Thyroid gland (tissue), 4 donors: ENCODE results near the gene SPATS1. TPM values are rescaled to one million over a fixed set of nuclear protein-coding genes. Genes with fewer than 3 reads are reported as not detected.

Experiments
- DNase-seq, 2 donors: peaks; one replicate each; pipeline ENCODE4 v3.0.0-alpha.2; 2019
- H3K27ac ChIP-seq, 3 donors: fragments of 200-600 bp; sonication (generic); 1 replicate in 2 of 3; 2 replicates in 1 of 3; pipeline ENCODE4 v1.5.1; 2016 to 2019; ENCODE audit warnings: mild to moderate bottlenecking in 1 of 3, moderate library complexity in 1 of 3
- H3K27me3 ChIP-seq: fragments of 200-600 bp; sonication (generic); one replicate; pipeline ENCODE4 v1.5.1; 2019
- H3K36me3 ChIP-seq, 2 donors: fragments of 200-600 bp; sonication (generic); one replicate each; pipeline ENCODE4 v1.5.1; 2016 to 2019
- H3K4me1 ChIP-seq, 2 donors: fragments of 200-600 bp; sonication (generic); one replicate each; pipeline ENCODE4 v1.5.1; 2017 to 2019
- H3K4me3 ChIP-seq, 3 donors: fragments of 200-600 bp; sonication (generic); replicated peaks in 1 of 3; 1 replicate in 2 of 3; 2 replicates in 1 of 3; pipeline ENCODE4 v1.5.1; 2016; ENCODE audit warnings: mild to moderate bottlenecking in 1 of 3
- H3K9me3 ChIP-seq: fragments of 200-600 bp; sonication (generic); one replicate; pipeline ENCODE4 v1.5.1; 2017
- POLR2A ChIP-seq, 2 donors: fragments of 450-650 bp; IDR thresholded peaks; one replicate each; pipeline ENCODE4 v1.6.1; 2017; ENCODE audit warnings: antibody characterized with exemption in 2 of 2, mild to moderate bottlenecking in 2 of 2, moderate library complexity in 1 of 2
- WGBS, 2 donors: methylation state at CpG; one replicate each; pipeline ENCODE4 v1.1.5; 2017; 5-methylcytosine and 5-hydroxymethylcytosine counted together
- intact Hi-C: fragments of 100-400 bp; cut with DNase I; formaldehyde crosslinking; loops from one replicate; pipeline ENCODE4 v1.15.1; 2023
- total RNA-seq, 4 donors: library from RNA; depleted of rRNA; stranded (reverse); fragments of >200 nt; gene quantifications; one replicate each; pipeline ENCODE4 v1.2.3, GENCODE V29; 2016
- TF ChIP-seq, protein P1 (sequence below), 6 experiments: fragments of 200-600 bp in 3 of 6; fragments of 450-650 bp in 3 of 6; sonication (generic) in 3 of 6; IDR thresholded peaks; one replicate each; pipeline ENCODE4 v1.5.1; 2016 to 2019; ENCODE audit warnings: antibody characterized with exemption in 6 of 6, mild to moderate bottlenecking in 2 of 6, inconsistent platforms in 1 of 6, moderate library complexity in 1 of 6

Gene SPATS1
- total RNA-seq: not detected

DNA sequence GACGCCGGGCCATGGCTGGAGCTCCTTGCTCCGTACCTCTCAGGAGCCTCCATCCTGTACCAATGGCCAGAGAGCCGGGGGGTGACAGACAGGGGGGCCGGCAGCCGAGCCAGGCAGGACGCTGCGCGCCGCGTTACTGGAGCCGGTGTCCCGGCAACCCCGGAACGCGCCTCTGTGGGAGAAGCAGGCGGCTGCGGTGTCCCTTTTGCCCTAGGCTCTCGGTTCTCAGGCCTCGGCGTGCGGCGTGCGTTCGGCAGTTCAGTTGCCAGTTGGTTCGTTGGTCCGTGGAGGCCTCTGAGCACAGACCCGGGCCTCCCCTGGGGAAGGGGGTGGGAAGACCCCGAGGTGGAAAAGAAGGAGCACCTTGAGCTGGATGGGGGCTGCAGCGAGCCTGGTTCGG lies at the start of gene SPATS1:
TSS of gene SPATS1 (plus strand) at position 162 of the 400 bp plus-strand sequence. CDS start 446 bp downstream, outside the sequence.
- H3K9me3 ChIP-seq: no peaks in the 10 kb centered on the region
- TF ChIP-seq POLR2A (IDR thresholded peaks at IDR 0.05): no peak
- TF ChIP-seq, protein P1, sequence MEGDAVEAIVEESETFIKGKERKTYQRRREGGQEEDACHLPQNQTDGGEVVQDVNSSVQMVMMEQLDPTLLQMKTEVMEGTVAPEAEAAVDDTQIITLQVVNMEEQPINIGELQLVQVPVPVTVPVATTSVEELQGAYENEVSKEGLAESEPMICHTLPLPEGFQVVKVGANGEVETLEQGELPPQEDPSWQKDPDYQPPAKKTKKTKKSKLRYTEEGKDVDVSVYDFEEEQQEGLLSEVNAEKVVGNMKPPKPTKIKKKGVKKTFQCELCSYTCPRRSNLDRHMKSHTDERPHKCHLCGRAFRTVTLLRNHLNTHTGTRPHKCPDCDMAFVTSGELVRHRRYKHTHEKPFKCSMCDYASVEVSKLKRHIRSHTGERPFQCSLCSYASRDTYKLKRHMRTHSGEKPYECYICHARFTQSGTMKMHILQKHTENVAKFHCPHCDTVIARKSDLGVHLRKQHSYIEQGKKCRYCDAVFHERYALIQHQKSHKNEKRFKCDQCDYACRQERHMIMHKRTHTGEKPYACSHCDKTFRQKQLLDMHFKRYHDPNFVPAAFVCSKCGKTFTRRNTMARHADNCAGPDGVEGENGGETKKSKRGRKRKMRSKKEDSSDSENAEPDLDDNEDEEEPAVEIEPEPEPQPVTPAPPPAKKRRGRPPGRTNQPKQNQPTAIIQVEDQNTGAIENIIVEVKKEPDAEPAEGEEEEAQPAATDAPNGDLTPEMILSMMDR (IDR thresholded peaks at IDR 0.05): no peak

GRCh38 chr6:44292661-44293365 lies 49.6 kb upstream of the SPATS1 start:
- WGBS, 2 donors: 80 to 89% methylated on average over 4 of the region's 4 CpGs
- DNase-seq: no peak
- Histone ChIP-seq H3K4me3 (no peak overlapping the region), H3K27me3 (peaks cover 17% of the 10 kb centered on the region), H3K4me1 (peaks cover 6 to 10% of the 10 kb centered on the region in 2 donors), H3K36me3 (no peaks in the 10 kb centered on the region), H3K9me3 (no peaks in the 10 kb centered on the region), H3K27ac (no peak overlapping the region)
- TF ChIP-seq, protein P1 (IDR thresholded peaks at IDR 0.05): no peak
- TF ChIP-seq POLR2A (IDR thresholded peaks at IDR 0.05): no peak
- intact Hi-C loops: no loop called here

More for the DNA sequence above, at the start of gene SPATS1:
- no peaks in the 10 kb centered on the region for H3K27me3 ChIP-seq
- H3K4me1 ChIP-seq: peaks cover 0 to 5% of the 10 kb centered on the region in 2 donors
- no peak within 1 kb of the TSS for H3K27ac ChIP-seq
- peak; percentile 6 to 10 for DNase-seq
- intact Hi-C loops: no loop called here
- H3K36me3 ChIP-seq: no peaks in the 10 kb centered on the region
- H3K4me3 ChIP-seq: no peak within 1 kb of the TSS
- 4 to 13% methylated on average over 5 to 22 of the region's 31 CpGs for WGBS, 2 donors

DNA sequence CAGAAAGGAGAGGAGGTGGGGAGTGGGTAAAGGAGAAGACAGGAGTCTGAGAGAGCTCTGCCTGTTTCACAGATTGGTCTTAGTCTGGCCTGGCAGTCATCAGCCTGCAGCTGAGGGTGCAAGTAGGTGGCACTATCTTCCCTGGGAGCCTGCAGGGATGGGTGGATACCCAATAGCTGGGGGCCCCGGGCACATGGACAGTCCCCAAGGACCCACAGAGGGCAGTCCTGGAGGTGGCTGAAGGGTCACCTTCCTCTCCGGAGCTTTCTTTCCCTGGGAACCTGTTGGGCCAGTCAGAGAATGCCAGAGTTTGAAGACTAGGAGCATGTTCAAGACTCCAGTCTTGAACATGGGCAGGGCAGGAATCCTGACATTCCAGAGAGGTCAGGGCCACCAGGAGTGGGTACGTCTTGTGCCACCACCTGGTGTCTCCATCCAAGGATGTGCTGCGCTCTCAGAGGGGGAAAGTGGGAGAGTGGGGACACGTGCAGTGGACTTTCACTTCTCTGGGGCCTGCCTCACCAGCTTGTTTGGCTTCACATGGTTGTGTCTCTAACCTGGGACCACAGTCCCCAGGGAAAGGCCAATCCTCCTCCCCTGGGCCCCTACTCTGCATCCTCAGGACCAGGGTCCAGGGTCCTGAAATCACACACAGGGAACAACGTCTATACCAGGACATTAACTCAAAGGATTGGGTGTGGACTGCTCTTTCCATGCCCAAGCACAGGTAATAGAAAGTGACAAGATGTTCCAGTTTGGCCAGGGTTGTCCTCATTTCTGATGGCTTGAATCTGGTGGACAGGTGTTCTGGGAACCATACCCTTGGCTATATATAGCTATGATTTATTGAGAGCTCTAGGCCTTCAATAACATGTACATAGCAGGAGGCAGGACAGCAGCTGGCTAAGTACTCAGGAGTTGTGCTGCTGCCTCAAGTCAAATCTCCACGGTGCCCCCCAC lies 47.3 kb upstream of the SPATS1 start:
- peaks cover 6 to 12% of the 10 kb centered on the region in 2 donors for H3K4me1 ChIP-seq
- H3K4me3 ChIP-seq: no peak overlapping the region
- no peak for DNase-seq
- H3K27me3 ChIP-seq: peaks cover 17% of the 10 kb centered on the region
- H3K36me3 ChIP-seq: peaks cover 0 to under 1% of the 10 kb centered on the region in 2 donors
- WGBS, 2 donors: 64 to 67% methylated on average over 6 to 7 of the region's 7 CpGs
- TF ChIP-seq, protein P1 (IDR thresholded peaks at IDR 0.05): no peak
- TF ChIP-seq POLR2A (IDR thresholded peaks at IDR 0.05): no peak
- intact Hi-C loops: no loop called here
- no peak overlapping the region for H3K27ac ChIP-seq
- H3K9me3 ChIP-seq: no peaks in the 10 kb centered on the region

DNA sequence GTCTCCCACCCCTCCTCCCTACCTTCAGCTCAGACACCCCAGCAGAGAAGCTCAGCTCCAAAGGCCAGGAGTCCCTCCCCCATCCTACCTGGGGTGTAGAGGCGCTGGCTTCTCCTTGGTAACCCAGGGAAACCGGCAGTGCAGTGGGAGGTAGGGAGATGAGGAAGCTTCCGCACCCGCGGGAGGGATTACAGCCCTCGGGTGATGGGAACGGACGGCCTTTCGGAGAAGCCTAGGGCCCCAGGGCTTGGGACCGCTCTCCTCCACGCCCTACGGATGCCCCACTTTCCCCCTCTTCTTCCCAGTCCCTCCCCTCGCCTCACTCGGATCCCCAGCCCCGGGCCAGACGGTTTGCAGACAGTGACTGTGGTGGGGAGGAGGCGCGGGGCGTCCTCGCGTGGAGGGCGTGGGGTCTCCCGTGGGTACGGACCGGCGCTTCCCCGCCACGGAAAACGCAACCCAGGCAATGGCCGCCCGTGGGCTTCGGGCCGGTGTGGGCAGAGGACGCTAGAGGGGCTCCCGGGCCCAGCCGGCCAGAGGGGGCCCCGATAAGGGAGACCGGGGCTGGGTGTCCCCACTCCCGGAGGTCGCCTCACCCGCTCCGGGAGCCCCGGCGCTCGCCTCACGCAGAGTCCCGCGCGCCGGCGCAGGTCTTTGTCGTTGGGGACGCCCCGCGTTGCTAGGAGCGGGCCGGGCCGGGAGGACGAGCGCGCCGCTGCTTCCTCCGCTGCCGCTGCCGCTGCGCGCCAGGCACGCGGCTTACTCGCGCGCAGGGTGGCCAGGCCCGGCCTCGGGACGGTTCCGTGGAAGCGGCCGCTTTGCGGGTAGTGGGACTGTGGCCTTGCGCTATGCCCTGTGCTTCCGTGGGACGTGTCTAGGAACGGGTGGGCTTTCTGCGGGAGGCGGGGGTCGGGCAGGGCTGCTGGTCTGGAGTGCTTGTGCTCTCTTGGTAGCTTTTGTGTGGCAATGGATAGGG lies 45.1 kb upstream of the SPATS1 start:
- Histone ChIP-seq H3K27me3 (peaks cover 17% of the 10 kb centered on the region), H3K4me3 (peak overlapping the region in 1 of 3 donors; percentile 10), H3K27ac (no peak overlapping the region), H3K36me3 (peaks cover 11 to 16% of the 10 kb centered on the region in 2 donors), H3K9me3 (no peaks in the 10 kb centered on the region), H3K4me1 (peaks cover 6 to 12% of the 10 kb centered on the region in 2 donors)
- intact Hi-C loops: no loop called here
- 2 to 4% methylated on average over 10 to 39 of the region's 86 CpGs for WGBS, 2 donors
- peak in 1 of 2 donors; percentile 17 for DNase-seq
- TF ChIP-seq, protein P1 (IDR thresholded peaks at IDR 0.05): no peak
- no peak for TF ChIP-seq POLR2A (IDR thresholded peaks at IDR 0.05)
